Endothelial cell of umbilical vein (primary cell): Measurements from ENCODE around the gene FCSK. TPM values are rescaled to one million over a fixed set of nuclear protein-coding genes. Genes with fewer than 3 reads are reported as not detected.
A peak's percentile ranks its signal among the peaks of the same experiment; 100 is the strongest.

Experiments used
- BruUV-seq: library from RNA; stranded (reverse); fragments of 400-500 nt; replicated peaks from 2 replicates; lab custom pipeline; 2021; lab: Mats Ljungman, UMichigan
- CTCF ChIA-PET: fragments of 300-600, 350-600 bp; sonication (Branson Sonifier 250); formaldehyde crosslinking; loops from one replicate; lab custom pipeline; 2021; ENCODE audit warnings: antibody characterized with exemption, inconsistent platforms; lab: Charles Lee
- POLR2A ChIA-PET: fragments of 300-600, 350-600 bp; sonication (Branson Sonifier 250); formaldehyde crosslinking; loops from one replicate; lab custom pipeline; 2021; ENCODE audit warnings: antibody characterized with exemption, inconsistent platforms; lab: Charles Lee
- DNase-seq: peaks from one replicate; pipeline ENCODE4 v3.0.0-alpha.2; 2011; ENCODE audit warnings: low read depth, low spot score
- FAIRE-seq: peaks from 2 replicates; lab custom pipeline; 2011; peaks lifted over from hg19 to GRCh38; lab: Jason Lieb, UNC
- H2AFZ ChIP-seq: 2 replicates; pipeline ENCODE4 v1.6.0; 2012; ENCODE audit warnings: low read depth, low read length, control low read depth, inconsistent platforms
- H3K27ac ChIP-seq: 2 replicates; pipeline ENCODE4 v1.5.1; 2011; ENCODE audit warnings: low read depth, mild to moderate bottlenecking, control low read depth, low read length, moderate library complexity; ENCODE audit not compliant: insufficient read depth
- H3K27me3 ChIP-seq, 2 experiments: 2 replicates each; pipeline versions ENCODE4 v1.6.0 to v1.6.1; 2011; ENCODE audit warnings: low read length in 2 of 2, mixed read lengths in 1 of 2; ENCODE audit not compliant: control insufficient read depth in 2 of 2, insufficient read depth in 2 of 2
- H3K36me3 ChIP-seq, 2 experiments: 2 replicates in 1 of 2; 3 replicates in 1 of 2; pipeline ENCODE4 v1.5.1; 2011; ENCODE audit warnings: low read length in 2 of 2, mild to moderate bottlenecking in 1 of 2, moderate library complexity in 1 of 2; ENCODE audit not compliant: control insufficient read depth in 2 of 2, insufficient read depth in 2 of 2; ENCODE audit errors: extremely low read depth in 1 of 2
- H3K4me1 ChIP-seq: 3 replicates; pipeline ENCODE4 v1.5.1; 2011; ENCODE audit warnings: mild to moderate bottlenecking, low read length; ENCODE audit not compliant: control insufficient read depth, insufficient read depth; ENCODE audit errors: extremely low read depth
- H3K4me2 ChIP-seq: 2 replicates; pipeline ENCODE4 v1.6.1; 2011; ENCODE audit warnings: low read length, control low read depth, mixed read lengths; ENCODE audit not compliant: insufficient read depth
- H3K4me3 ChIP-seq, 3 experiments: fragments of 200-600 bp in 1 of 3; sonication (generic), shearing (Covaris generic) in 1 of 3; replicated peaks in 1 of 3; 2 replicates each; pipeline ENCODE4 v1.5.1; 2011 to 2016; ENCODE audit warnings: control low read depth in 3 of 3, low read length in 3 of 3, mild to moderate bottlenecking in 2 of 3, inconsistent platforms in 1 of 3, low read depth in 1 of 3, moderate library complexity in 1 of 3; ENCODE audit not compliant: insufficient read depth in 1 of 3
- H3K79me2 ChIP-seq: 2 replicates; pipeline ENCODE4 v1.6.0; 2012; ENCODE audit warnings: low read length, inconsistent platforms; ENCODE audit not compliant: control insufficient read depth, insufficient read depth
- H3K9ac ChIP-seq: replicated peaks from 2 replicates; pipeline ENCODE3; 2011; ENCODE audit warnings: low read length, control low read depth; ENCODE audit not compliant: insufficient read depth; ENCODE audit errors: extremely low read depth
- H3K9me1 ChIP-seq: replicated peaks from 3 replicates; pipeline ENCODE4 v1.6.0; 2011; ENCODE audit warnings: mild to moderate bottlenecking, low read length; ENCODE audit not compliant: control insufficient read depth, insufficient read depth; ENCODE audit errors: extremely low read depth
- H3K9me3 ChIP-seq: replicated peaks from 2 replicates; pipeline ENCODE4 v1.5.1; 2012; ENCODE audit warnings: low read length, inconsistent platforms; ENCODE audit not compliant: control insufficient read depth, insufficient read depth
- H4K20me1 ChIP-seq: replicated peaks from 2 replicates; pipeline ENCODE3; 2011; ENCODE audit warnings: mild to moderate bottlenecking, low read length; ENCODE audit not compliant: control insufficient read depth, insufficient read depth; ENCODE audit errors: extremely low read depth
- FOS ChIP-seq: IDR thresholded peaks from 2 replicates; pipeline ENCODE4 v1.6.1; 2011; ENCODE audit warnings: mild to moderate bottlenecking, low read length, moderate library complexity, borderline replicate concordance; ENCODE audit not compliant: insufficient read depth
- GATA2 ChIP-seq: IDR thresholded peaks from 2 replicates; pipeline ENCODE4 v1.7.0; 2011; ENCODE audit warnings: low read depth, mild to moderate bottlenecking, moderate library complexity, mixed read lengths, low read length; ENCODE audit not compliant: insufficient read length, insufficient read depth
- JUN ChIP-seq: IDR thresholded peaks from 2 replicates; pipeline ENCODE4 v1.6.1; 2011; ENCODE audit warnings: borderline replicate concordance, low read depth; ENCODE audit not compliant: insufficient read length, insufficient read depth
- MYC ChIP-seq: IDR thresholded peaks from one replicate; pipeline ENCODE4 v1.6.1; 2011; ENCODE audit warnings: mild to moderate bottlenecking, low read depth, low read length
- POLR2A ChIP-seq: IDR thresholded peaks from 2 replicates; pipeline ENCODE4 v1.6.1; 2012; ENCODE audit warnings: low read depth, mild to moderate bottlenecking, control low read depth, low read length
- POLR2AphosphoS5 ChIP-seq: IDR thresholded peaks from 2 replicates; pipeline ENCODE4 v1.6.1; 2012; ENCODE audit warnings: low read depth, mild to moderate bottlenecking, control low read depth, low read length, moderate library complexity; ENCODE audit not compliant: insufficient read depth
- dilution Hi-C: fragments of 300-500 bp; cut with MboI; formaldehyde crosslinking; loops from one replicate; pipeline ENCODE4 v1.15.0; 2019; ENCODE audit warnings: low sequenced_read_pairs; ENCODE audit not compliant: extremely low pct_ligation_motif_present
- intact Hi-C: fragments of 100-400 bp; cut with micrococcal nuclease; formaldehyde crosslinking; loops from one replicate; pipeline ENCODE4 v1.10.0; 2022
- polyA plus RNA-seq, 4 experiments: library from polyadenylated mRNA; depleted of rRNA in 3 of 4; stranded (reverse) in 3 of 4; unstranded in 1 of 4; fragments of >200 nt; gene quantifications; 2 replicates each; pipeline versions ENCODE4 v1.2.1 to v1.2.3, GENCODE V29; 2011 to 2012; ENCODE audit warnings: missing spikeins in 1 of 4
- total RNA-seq: library from RNA; stranded (reverse); gene quantifications from 2 replicates; pipeline ENCODE4 v1.2.3, GENCODE V29; 2021
- TF ChIP-seq, protein P1 (sequence below), 2 donors: IDR thresholded peaks; 1 replicate in 1 of 2; 2 replicates in 1 of 2; pipeline ENCODE4 v1.5.1; 2011; ENCODE audit warnings: low read length in 2 of 2, mild to moderate bottlenecking in 2 of 2, moderate library complexity in 2 of 2, control low read depth in 1 of 2, inconsistent platforms in 1 of 2, low read depth in 1 of 2; ENCODE audit not compliant: insufficient read depth in 1 of 2; ENCODE audit errors: extremely low read depth in 1 of 2
- TF ChIP-seq, protein P2 (sequence below): IDR thresholded peaks from 2 replicates; pipeline ENCODE4 v1.6.1; 2011; ENCODE audit not compliant: insufficient read depth, insufficient read length

FCSK gene
- total and polyA plus RNA-seq, 2 donors (not counting 3 experiments of a cell fraction or from before 2014, with no cell fraction given), result 12.4 to 18.0 TPM

DNA sequence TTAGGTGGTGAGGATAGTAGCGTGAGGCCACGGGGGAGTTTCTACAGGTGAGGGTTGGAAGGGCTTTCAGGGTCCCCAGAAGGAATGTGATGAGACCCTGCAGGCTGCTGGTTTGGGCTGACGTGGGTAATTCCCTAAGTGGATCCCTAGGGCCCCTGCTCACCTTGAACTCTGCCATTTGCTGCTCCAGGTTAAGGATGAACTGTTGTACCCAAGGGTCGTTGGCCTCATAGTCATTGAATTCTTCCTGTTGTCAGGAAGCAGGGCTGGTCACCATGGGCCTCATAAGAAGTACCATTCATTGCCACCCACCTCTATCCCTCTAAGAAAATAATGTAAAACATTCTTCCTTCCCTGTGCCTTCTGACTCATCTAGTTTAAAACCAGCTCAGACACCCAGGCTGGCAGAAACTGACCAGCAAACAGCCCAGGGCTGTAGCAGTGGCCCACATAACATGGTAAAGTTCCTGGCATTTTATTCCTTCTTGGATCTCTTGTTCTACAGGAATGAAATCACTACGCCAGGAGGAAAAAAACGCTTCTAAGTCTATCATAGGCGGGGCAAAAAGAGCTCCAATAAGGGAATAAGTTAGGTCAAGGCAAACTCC is 27.6 kb downstream of the FCSK start:
- ChIA-PET CTCF (interaction anchor here (1.0 to 1.9 kb wide), 3 partner anchors 9 to 172 kb away, joined by 3 to 6 read pairs (median 4); no protein-coding TSS in a partner anchor), POLR2A (no interaction called here)
- H4K20me1 ChIP-seq, result no peaks in the 10 kb centered on the region
- H3K4me3 ChIP-seq, result no peak overlapping the region
- H3K27ac ChIP-seq, result no peak overlapping the region
- no peak overlapping the region for H3K4me2 ChIP-seq
- intact Hi-C loops, result no loop called here
- H3K4me1 ChIP-seq, result peaks cover 13% of the 10 kb centered on the region
- no TSS peak for BruUV-seq
- no peaks in the 10 kb centered on the region for H3K9me3 ChIP-seq
- peaks cover 0 to 32% of the 10 kb centered on the region in 2 experiments for H3K36me3 ChIP-seq
- no peaks in the 10 kb centered on the region for H3K27me3 ChIP-seq
- no peaks in the 10 kb centered on the region for H3K9me1 ChIP-seq
- DNase-seq (no peak), FAIRE-seq (peak; percentile 73)
- H3K9ac ChIP-seq, result no peak overlapping the region
- H3K79me2 ChIP-seq, result no peaks in the 10 kb centered on the region
- TF ChIP-seq MYC, result no peak
- no peak for TF ChIP-seq GATA2
- TF ChIP-seq, protein P1, sequence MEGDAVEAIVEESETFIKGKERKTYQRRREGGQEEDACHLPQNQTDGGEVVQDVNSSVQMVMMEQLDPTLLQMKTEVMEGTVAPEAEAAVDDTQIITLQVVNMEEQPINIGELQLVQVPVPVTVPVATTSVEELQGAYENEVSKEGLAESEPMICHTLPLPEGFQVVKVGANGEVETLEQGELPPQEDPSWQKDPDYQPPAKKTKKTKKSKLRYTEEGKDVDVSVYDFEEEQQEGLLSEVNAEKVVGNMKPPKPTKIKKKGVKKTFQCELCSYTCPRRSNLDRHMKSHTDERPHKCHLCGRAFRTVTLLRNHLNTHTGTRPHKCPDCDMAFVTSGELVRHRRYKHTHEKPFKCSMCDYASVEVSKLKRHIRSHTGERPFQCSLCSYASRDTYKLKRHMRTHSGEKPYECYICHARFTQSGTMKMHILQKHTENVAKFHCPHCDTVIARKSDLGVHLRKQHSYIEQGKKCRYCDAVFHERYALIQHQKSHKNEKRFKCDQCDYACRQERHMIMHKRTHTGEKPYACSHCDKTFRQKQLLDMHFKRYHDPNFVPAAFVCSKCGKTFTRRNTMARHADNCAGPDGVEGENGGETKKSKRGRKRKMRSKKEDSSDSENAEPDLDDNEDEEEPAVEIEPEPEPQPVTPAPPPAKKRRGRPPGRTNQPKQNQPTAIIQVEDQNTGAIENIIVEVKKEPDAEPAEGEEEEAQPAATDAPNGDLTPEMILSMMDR (IDR thresholded peaks at IDR 0.05; ENCODE audit: extremely low read depth in 1 of 2, insufficient read depth in 1 of 2, low read depth in 1 of 2, low read length in 2 of 2), result no peak
- TF ChIP-seq JUN, result no peak
- TF ChIP-seq POLR2AphosphoS5, result no peak
- TF ChIP-seq POLR2A, result no peak
- TF ChIP-seq FOS, result peak; percentile 20
- TF ChIP-seq, protein P2, sequence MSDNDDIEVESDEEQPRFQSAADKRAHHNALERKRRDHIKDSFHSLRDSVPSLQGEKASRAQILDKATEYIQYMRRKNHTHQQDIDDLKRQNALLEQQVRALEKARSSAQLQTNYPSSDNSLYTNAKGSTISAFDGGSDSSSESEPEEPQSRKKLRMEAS, result no peak
- dilution Hi-C loops, result no loop called here
- H2AFZ ChIP-seq, result no peak overlapping the region
